OCI-LY7 (cell line): Measurements from ENCODE around the gene SLC2A13. TPM values are rescaled to one million over a fixed set of nuclear protein-coding genes. Genes with fewer than 3 reads are reported as not detected.

Experiments used
- BruUV-seq: library from RNA; stranded (reverse); fragments of 400-500 nt; replicated peaks from 2 replicates; lab custom pipeline; 2021; lab: Mats Ljungman, UMichigan
- CTCF ChIA-PET: fragments of 300-600 bp; sonication (Branson Sonifier 250); formaldehyde crosslinking; loops from one replicate; lab custom pipeline; 2022; ENCODE audit warnings: antibody characterized with exemption; ENCODE audit not compliant: unreplicated experiment; lab: Charles Lee
- POLR2A ChIA-PET: fragments of 300-600 bp; sonication (Branson Sonifier 250); formaldehyde crosslinking; loops from one replicate; lab custom pipeline; 2022; ENCODE audit warnings: antibody characterized with exemption; lab: Charles Lee
- DNase-seq: peaks from one replicate; pipeline ENCODE4 v3.0.0-alpha.2; 2015; ENCODE audit warnings: low spot score
- H2AFZ ChIP-seq: fragments of 200-600 bp; sonication (generic), shearing (Covaris generic); 2 replicates; pipeline ENCODE4 v1.6.1; 2014; ENCODE audit warnings: mild to moderate bottlenecking, antibody characterized with exemption, low read length, moderate library complexity
- H3K27ac ChIP-seq: fragments of 200-600 bp; sonication (generic); 2 replicates; pipeline ENCODE4 v1.5.1; 2014; ENCODE audit warnings: mixed run types, low read depth, mild to moderate bottlenecking, moderate library complexity, low read length, inconsistent platforms; ENCODE audit not compliant: poor library complexity, severe bottlenecking
- H3K36me3 ChIP-seq: fragments of 200-600 bp; sonication (generic); 2 replicates; pipeline ENCODE4 v1.6.1; 2014; ENCODE audit warnings: mild to moderate bottlenecking, antibody characterized with exemption, low read length, moderate library complexity, mixed read lengths; ENCODE audit not compliant: insufficient read depth
- H3K4me1 ChIP-seq: fragments of 200-600 bp; sonication (generic); 2 replicates; pipeline ENCODE4 v1.5.1; 2014; ENCODE audit warnings: mild to moderate bottlenecking, low read length; ENCODE audit not compliant: insufficient read depth, poor library complexity, severe bottlenecking
- H3K4me2 ChIP-seq: fragments of 200-600 bp; sonication (generic); 2 replicates; pipeline ENCODE4 v1.6.1; 2014; ENCODE audit warnings: mild to moderate bottlenecking, low read length
- H3K4me3 ChIP-seq: fragments of 200-600 bp; sonication (generic); 2 replicates; pipeline ENCODE4 v1.5.1; 2014; ENCODE audit warnings: mild to moderate bottlenecking, low read depth, low read length; ENCODE audit not compliant: poor library complexity, severe bottlenecking
- H3K79me2 ChIP-seq: fragments of 200-600 bp; sonication (generic); 2 replicates; pipeline ENCODE4 v1.6.1; 2016; ENCODE audit warnings: low read depth, mild to moderate bottlenecking, low read length, moderate library complexity, mixed read lengths; ENCODE audit not compliant: insufficient read depth
- H3K9me2 ChIP-seq: fragments of 200-600 bp; sonication (generic); 2 replicates; pipeline ENCODE4 v1.6.1; 2016; ENCODE audit warnings: mild to moderate bottlenecking, low read length, mixed read lengths; ENCODE audit not compliant: insufficient read depth
- H3K9me3 ChIP-seq: fragments of 200-600 bp; sonication (generic); 2 replicates; pipeline ENCODE4 v1.6.1; 2014; ENCODE audit warnings: mild to moderate bottlenecking, mixed run types, low read length, mixed read lengths
- H4K20me1 ChIP-seq: fragments of 200-600 bp; sonication (generic); 2 replicates; pipeline ENCODE4 v1.6.1; 2014; ENCODE audit warnings: mild to moderate bottlenecking, antibody characterized with exemption, low read length, moderate library complexity, mixed read lengths; ENCODE audit not compliant: insufficient read depth
- EZH2phosphoT487 ChIP-seq: fragments of 200-600 bp; sonication (generic); IDR thresholded peaks from 2 replicates; pipeline ENCODE4 v1.6.1; 2018; ENCODE audit warnings: low read depth, borderline replicate concordance, mild to moderate bottlenecking, mixed run types, antibody characterized with exemption, low read length, moderate library complexity, mixed read lengths
- intact Hi-C: fragments of 100-400 bp; cut with micrococcal nuclease; formaldehyde crosslinking; loops from one replicate; pipeline ENCODE4 v1.10.0; 2022; ENCODE audit not compliant: unreplicated experiment
- total RNA-seq, 2 experiments: library from RNA; depleted of rRNA in 1 of 2; stranded (reverse); fragments of >200 nt in 1 of 2; shearing (Covaris generic) in 1 of 2; gene quantifications; 2 replicates each; pipeline ENCODE4 v1.2.3, GENCODE V29; 2014 to 2022
- TF ChIP-seq, protein P1 (sequence below): fragments of 200-600 bp; sonication (generic); conservative IDR thresholded peaks from 2 replicates; pipeline ENCODE4 v1.5.1; 2014; ENCODE audit warnings: mild to moderate bottlenecking, antibody characterized with exemption, low read length, moderate library complexity, mixed read lengths

Gene SLC2A13
- total RNA-seq, 2 experiments from 2014 or later: 12.4 to 16.5 TPM

GRCh38 chr12:40093512-40093911 is 12.4 kb downstream of the SLC2A13 start:
- no peak for DNase-seq
- H4K20me1 ChIP-seq: no peaks in the 10 kb centered on the region
- H3K4me3 ChIP-seq: no peak overlapping the region
- H3K79me2 ChIP-seq: no peaks in the 10 kb centered on the region; the same call in 1 of the 2 replicates
- POLR2A ChIA-PET: interaction anchor here (1.0 kb wide), 1 partner anchor 10 kb away, joined by 3 read pairs; no protein-coding TSS in a partner anchor
- H3K4me1 ChIP-seq: no peaks in the 10 kb centered on the region
- H3K9me2 ChIP-seq: no peaks in the 10 kb centered on the region
- H3K4me2 ChIP-seq: no peak overlapping the region
- TF ChIP-seq, protein P1, sequence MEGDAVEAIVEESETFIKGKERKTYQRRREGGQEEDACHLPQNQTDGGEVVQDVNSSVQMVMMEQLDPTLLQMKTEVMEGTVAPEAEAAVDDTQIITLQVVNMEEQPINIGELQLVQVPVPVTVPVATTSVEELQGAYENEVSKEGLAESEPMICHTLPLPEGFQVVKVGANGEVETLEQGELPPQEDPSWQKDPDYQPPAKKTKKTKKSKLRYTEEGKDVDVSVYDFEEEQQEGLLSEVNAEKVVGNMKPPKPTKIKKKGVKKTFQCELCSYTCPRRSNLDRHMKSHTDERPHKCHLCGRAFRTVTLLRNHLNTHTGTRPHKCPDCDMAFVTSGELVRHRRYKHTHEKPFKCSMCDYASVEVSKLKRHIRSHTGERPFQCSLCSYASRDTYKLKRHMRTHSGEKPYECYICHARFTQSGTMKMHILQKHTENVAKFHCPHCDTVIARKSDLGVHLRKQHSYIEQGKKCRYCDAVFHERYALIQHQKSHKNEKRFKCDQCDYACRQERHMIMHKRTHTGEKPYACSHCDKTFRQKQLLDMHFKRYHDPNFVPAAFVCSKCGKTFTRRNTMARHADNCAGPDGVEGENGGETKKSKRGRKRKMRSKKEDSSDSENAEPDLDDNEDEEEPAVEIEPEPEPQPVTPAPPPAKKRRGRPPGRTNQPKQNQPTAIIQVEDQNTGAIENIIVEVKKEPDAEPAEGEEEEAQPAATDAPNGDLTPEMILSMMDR: no peak
- TF ChIP-seq EZH2phosphoT487: no peak
- intact Hi-C loops: no loop called here
- CTCF ChIA-PET: no interaction called here
- H3K27ac ChIP-seq: no peak overlapping the region
- no peak overlapping the region for H2AFZ ChIP-seq
- BruUV-seq: no TSS peak
- peaks cover 5% of the 10 kb centered on the region; the same call in 1 of the 2 replicates for H3K36me3 ChIP-seq
- H3K9me3 ChIP-seq: no peaks in the 10 kb centered on the region

GRCh38 chr12:40086471-40086870 is 19.4 kb downstream of the SLC2A13 start:
- no peaks in the 10 kb centered on the region for H3K9me3 ChIP-seq
- BruUV-seq: no TSS peak
- H4K20me1 ChIP-seq: no peaks in the 10 kb centered on the region
- no peaks in the 10 kb centered on the region for H3K9me2 ChIP-seq
- POLR2A ChIA-PET: interaction anchor here (1.0 to 1.4 kb wide), 4 partner anchors 17 to 337 kb away, joined by 3 to 4 read pairs (median 3); no protein-coding TSS in a partner anchor
- CTCF ChIA-PET: no interaction called here
- H3K4me3 ChIP-seq: no peak overlapping the region
- H3K4me2 ChIP-seq: no peak overlapping the region
- no peak overlapping the region for H3K27ac ChIP-seq
- H2AFZ ChIP-seq: no peak overlapping the region
- no peaks in the 10 kb centered on the region for H3K79me2 ChIP-seq
- no peak for DNase-seq
- TF ChIP-seq EZH2phosphoT487: no peak
- TF ChIP-seq, protein P1: no peak
- no peaks in the 10 kb centered on the region for H3K4me1 ChIP-seq
- no peaks in the 10 kb centered on the region for H3K36me3 ChIP-seq
- intact Hi-C loops: no loop called here

DNA sequence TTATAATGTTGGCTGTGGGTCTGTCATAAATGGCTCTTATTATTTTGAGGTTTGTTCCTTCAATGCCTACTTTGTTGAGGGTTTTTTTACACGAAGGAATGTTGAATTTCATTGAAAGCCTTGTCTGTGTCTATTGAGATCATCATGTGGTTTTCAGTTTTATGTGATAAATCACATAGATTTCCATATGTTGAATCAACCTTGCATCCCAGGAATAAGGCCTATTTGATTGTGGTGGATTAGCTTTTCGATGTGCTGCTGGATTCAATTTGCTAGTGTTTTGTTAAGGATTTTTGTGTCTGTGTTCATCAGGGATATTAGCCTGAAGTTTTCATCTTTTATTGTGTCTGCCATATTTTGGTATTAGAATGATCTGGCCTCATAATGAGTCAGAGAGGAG is 27.6 kb downstream of the SLC2A13 start:
- no peaks in the 10 kb centered on the region for H3K9me2 ChIP-seq
- CTCF ChIA-PET: no interaction called here

More for the DNA sequence above, 27.6 kb downstream of the SLC2A13 start:
- Histone ChIP-seq H3K4me3 (no peak overlapping the region), H3K4me2 (no peak overlapping the region), H2AFZ (no peak overlapping the region), H3K36me3 (no peaks in the 10 kb centered on the region), H3K79me2 (no peaks in the 10 kb centered on the region), H3K9me3 (no peaks in the 10 kb centered on the region), H4K20me1 (no peaks in the 10 kb centered on the region), H3K4me1 (no peaks in the 10 kb centered on the region), H3K27ac (no peak overlapping the region)
- intact Hi-C loops: no loop called here
- no peak for TF ChIP-seq EZH2phosphoT487
- TF ChIP-seq, protein P1: no peak
- no peak for DNase-seq
- no TSS peak for BruUV-seq
- POLR2A ChIA-PET: no interaction called here
